IMR-90 (cell line): ENCODE measurements around the gene CWC15. TPM values are rescaled to one million over a fixed set of nuclear protein-coding genes. Genes with fewer than 3 reads are reported as not detected.

Experiments used
- ATAC-seq: fragments of 200-7000 bp; cut with Tn5 transposase; 2 replicates; pipeline ENCODE4 v1.9.1; 2020; ENCODE audit warnings: low read depth, mild to moderate bottlenecking, moderate library complexity
- BruUV-seq: library from RNA; stranded (reverse); fragments of 400-500 nt; replicated peaks from 2 replicates; lab custom pipeline; 2021; lab: Mats Ljungman, UMichigan
- CTCF ChIA-PET: fragments of 300-600 bp; formaldehyde crosslinking; extraction: SDS; loops from one replicate; lab custom pipeline; 2021; ENCODE audit warnings: antibody characterized with exemption; lab: Yijun Ruan, JAX
- POLR2A ChIA-PET: fragments of 300-600 bp; sonication (Branson Sonifier 250); formaldehyde crosslinking; loops from one replicate; lab custom pipeline; 2022; ENCODE audit warnings: antibody characterized with exemption; ENCODE audit not compliant: unreplicated experiment; lab: Charles Lee
- DNase-seq: peaks from one replicate; pipeline ENCODE4 v3.0.0; 2013
- H2AFZ ChIP-seq: replicated peaks from 2 replicates; pipeline ENCODE3; 2013; ENCODE audit warnings: low read length, mild to moderate bottlenecking; ENCODE audit not compliant: poor library complexity
- H2AK5ac ChIP-seq: 2 replicates; pipeline ENCODE4 v1.6.1; 2013; ENCODE audit warnings: low read depth, low read length, inconsistent platforms
- H2AK9ac ChIP-seq: replicated peaks from 2 replicates; pipeline ENCODE3; 2013; ENCODE audit warnings: mild to moderate bottlenecking, low read depth, low read length, moderate library complexity; ENCODE audit not compliant: poor library complexity
- H2BK120ac ChIP-seq: 2 replicates; pipeline ENCODE4 v1.6.1; 2013; ENCODE audit warnings: low read depth, low read length, inconsistent platforms
- H2BK15ac ChIP-seq: 3 replicates; pipeline ENCODE4 v1.6.1; 2013; ENCODE audit warnings: low read depth, low read length, inconsistent platforms
- H2BK20ac ChIP-seq: 2 replicates; pipeline ENCODE4 v1.6.1; 2013; ENCODE audit warnings: low read depth, mild to moderate bottlenecking, inconsistent platforms, low read length, moderate library complexity
- H2BK5ac ChIP-seq: 2 replicates; pipeline ENCODE4 v1.6.1; 2013; ENCODE audit warnings: mild to moderate bottlenecking, low read depth, low read length, inconsistent platforms; ENCODE audit not compliant: poor library complexity, severe bottlenecking
- H3K14ac ChIP-seq: replicated peaks from 2 replicates; pipeline ENCODE4 v1.6.1; 2013; ENCODE audit warnings: low read depth, low read length, inconsistent platforms
- H3K18ac ChIP-seq: 2 replicates; pipeline ENCODE4 v1.6.1; 2013; ENCODE audit warnings: low read depth, low read length, control low read depth
- H3K23ac ChIP-seq: 2 replicates; pipeline ENCODE4 v1.6.1; 2013; ENCODE audit warnings: low read depth, low read length, inconsistent platforms
- H3K27ac ChIP-seq: 2 replicates; pipeline ENCODE4 v1.5.1; 2013; ENCODE audit warnings: mild to moderate bottlenecking, control low read depth, low read length; ENCODE audit not compliant: insufficient read depth
- H3K27me3 ChIP-seq: 2 replicates; pipeline ENCODE4 v1.6.1; 2013; ENCODE audit warnings: low read length; ENCODE audit not compliant: control insufficient read depth, insufficient read depth
- H3K36me3 ChIP-seq: 2 replicates; pipeline ENCODE4 v1.6.1; 2013; ENCODE audit warnings: low read length, mixed read lengths; ENCODE audit not compliant: control insufficient read depth, insufficient read depth
- H3K4ac ChIP-seq: 2 replicates; pipeline ENCODE4 v1.6.1; 2013; ENCODE audit warnings: low read depth, low read length, inconsistent platforms
- H3K4me1 ChIP-seq: 2 replicates; pipeline ENCODE4 v1.6.1; 2013; ENCODE audit warnings: low read length, mixed read lengths; ENCODE audit not compliant: control insufficient read depth, insufficient read depth
- H3K4me2 ChIP-seq: 2 replicates; pipeline ENCODE4 v1.6.1; 2013; ENCODE audit warnings: low read depth, mild to moderate bottlenecking, control low read depth, low read length, moderate library complexity
- H3K4me3 ChIP-seq: 2 replicates; pipeline ENCODE4 v1.5.1; 2013; ENCODE audit warnings: low read depth, mild to moderate bottlenecking, control low read depth, low read length, moderate library complexity; ENCODE audit not compliant: insufficient read depth
- H3K56ac ChIP-seq: 2 replicates; pipeline ENCODE4 v1.6.1; 2013; ENCODE audit warnings: low read length, inconsistent platforms; ENCODE audit not compliant: insufficient read depth; ENCODE audit errors: extremely low read depth
- H3K79me1 ChIP-seq, 2 experiments: 2 replicates each; pipeline ENCODE4 v1.6.1; 2013; ENCODE audit warnings: low read length in 2 of 2, inconsistent platforms in 1 of 2, low read depth in 1 of 2
- H3K9ac ChIP-seq: 2 replicates; pipeline ENCODE4 v1.6.1; 2013; ENCODE audit warnings: low read depth, low read length, control low read depth
- H3K9me1 ChIP-seq: 2 replicates; pipeline ENCODE4 v1.6.1; 2013; ENCODE audit warnings: low read length, inconsistent platforms; ENCODE audit not compliant: insufficient read depth
- H3K9me3 ChIP-seq: 2 replicates; pipeline ENCODE4 v1.6.1; 2013; ENCODE audit warnings: low read length; ENCODE audit not compliant: control insufficient read depth, insufficient read depth
- H4K20me1 ChIP-seq: 2 replicates; pipeline ENCODE4 v1.6.1; 2013; ENCODE audit warnings: low read length, inconsistent platforms; ENCODE audit not compliant: insufficient read depth
- H4K5ac ChIP-seq: 2 replicates; pipeline ENCODE4 v1.6.1; 2013; ENCODE audit warnings: mild to moderate bottlenecking, low read depth, low read length, control low read depth
- H4K8ac ChIP-seq, 2 experiments: 2 replicates each; pipeline ENCODE4 v1.6.1; 2013; ENCODE audit warnings: low read depth in 2 of 2, low read length in 2 of 2, control low read depth in 1 of 2, inconsistent platforms in 1 of 2
- H4K91ac ChIP-seq: 2 replicates; pipeline ENCODE4 v1.6.1; 2013; ENCODE audit warnings: low read depth, low read length, inconsistent platforms; ENCODE audit not compliant: insufficient read depth
- POLR2A ChIP-seq: IDR thresholded peaks from 2 replicates; pipeline ENCODE4 v1.6.1; 2012; ENCODE audit warnings: mild to moderate bottlenecking, low read depth, low read length
- RCOR1 ChIP-seq: IDR thresholded peaks from 2 replicates; pipeline ENCODE4 v1.6.1; 2012; ENCODE audit warnings: mild to moderate bottlenecking, low read length, improper control_type of control experiment; ENCODE audit not compliant: insufficient replicate concordance
- RFX5 ChIP-seq: IDR thresholded peaks from 2 replicates; pipeline ENCODE4 v1.8.0; 2012; ENCODE audit warnings: low read depth, mild to moderate bottlenecking, low read length, moderate library complexity
- dilution Hi-C: fragments of 300-500 bp; cut with HindIII; formaldehyde crosslinking; loops from one replicate; pipeline ENCODE4 v1.14.3; 2018; ENCODE audit warnings: low sequenced_read_pairs; ENCODE audit not compliant: unreplicated experiment
- in situ Hi-C: fragments of 300-500 bp; cut with MboI; formaldehyde crosslinking; loops from 3 replicates; pipeline ENCODE4 v1.14.3; 2019; ENCODE audit warnings: low sequenced_read_pairs, inconsistent platforms, mixed read lengths
- intact Hi-C: fragments of 100-400 bp; cut with micrococcal nuclease; formaldehyde crosslinking; loops from 2 replicates; pipeline ENCODE4 v1.10.0; 2022
- polyA plus RNA-seq, 3 experiments: library from polyadenylated mRNA; depleted of rRNA; stranded (reverse); fragments of >200 nt; gene quantifications; 2 replicates each; pipeline ENCODE4 v1.2.3, GENCODE V29; 2012; ENCODE audit warnings: low replicate concordance in 1 of 3
- total RNA-seq: library from RNA; depleted of rRNA; stranded (reverse); fragments of >200 nt; gene quantifications from 2 replicates; pipeline ENCODE4 v1.2.3, GENCODE V29; 2012

The CWC15 gene
- total and polyA plus RNA-seq, 2 of the 4 experiments (the other 2 are of a cell fraction): 38.4 to 48.6 TPM

GRCh38 chr11:94926271-94926625 lies 47.1 kb downstream of the CWC15 start:
- H3K9me3 ChIP-seq: no peaks in the 10 kb centered on the region
- POLR2A ChIA-PET: no interaction called here
- no peaks in the 10 kb centered on the region for H3K27me3 ChIP-seq
- no peak overlapping the region for H3K4me3 ChIP-seq
- dilution Hi-C loops: no loop called here
- peak overlapping the region; percentile 77 for H3K23ac ChIP-seq
- peak overlapping the region; percentile 61 for H3K56ac ChIP-seq
- H3K14ac ChIP-seq: peak overlapping the region; percentile 86
- ATAC-seq: peak; percentile 7
- peak overlapping the region; percentile 71; the same call in 2 of the 3 replicates for H2BK15ac ChIP-seq
- peaks cover 45% of the 10 kb centered on the region for H3K9me1 ChIP-seq
- peak overlapping the region; percentile 93 for H2BK20ac ChIP-seq
- peak overlapping the region; percentile 20; the same call in 1 of the 2 replicates for H3K4me2 ChIP-seq
- H3K18ac ChIP-seq: peak overlapping the region; percentile 87
- intact Hi-C loops: no loop called here
- peaks cover 36% of the 10 kb centered on the region for H3K4me1 ChIP-seq
- H3K79me1 ChIP-seq: peaks cover 0 to 24% of the 10 kb centered on the region in 2 experiments; a peak in 2 of 4 replicates
- CTCF ChIA-PET: no interaction called here
- H4K91ac ChIP-seq: peak overlapping the region; percentile 92
- peak overlapping the region; percentile 34 for H2AFZ ChIP-seq
- peak overlapping the region; percentile 80 for H2BK120ac ChIP-seq
- TF ChIP-seq RCOR1 (no peak), POLR2A (no peak), RFX5 (no peak)
- H2BK5ac ChIP-seq: peak overlapping the region; percentile 96
- H2AK9ac ChIP-seq: peak overlapping the region; percentile 56
- BruUV-seq: no TSS peak
- peak overlapping the region; percentile 49 for H3K9ac ChIP-seq
- peak overlapping the region; percentile 73 for H3K27ac ChIP-seq
- H4K8ac ChIP-seq: peak overlapping the region; percentile 58 to 61
- no peaks in the 10 kb centered on the region for H4K20me1 ChIP-seq
- DNase-seq: peak; percentile 27
- H3K36me3 ChIP-seq: no peaks in the 10 kb centered on the region
- in situ Hi-C loops: loop anchor here (25.0 kb wide), 1 partner anchor 789 kb away; the partner anchor contains the start of gene PANX1
- H4K5ac ChIP-seq: peak overlapping the region; percentile 86
- peak overlapping the region; percentile 93 for H2AK5ac ChIP-seq
- H3K4ac ChIP-seq: peak overlapping the region; percentile 94
